Subcutaneous abdominal adipose tissue (tissue), 5 donors: ENCODE results near the gene TMEM238L.

Source experiments
- H3K27ac ChIP-seq: one replicate; pipeline ENCODE4 v1.7.0; 2013; ENCODE audit warnings: low read depth, mild to moderate bottlenecking, inconsistent platforms, low read length, moderate library complexity
- H3K27me3 ChIP-seq, 5 donors: one replicate each; pipeline ENCODE4 v1.7.0; 2013; ENCODE audit warnings: low read length in 5 of 5, inconsistent platforms in 1 of 5; ENCODE audit not compliant: control insufficient read depth in 5 of 5, insufficient read depth in 4 of 5
- H3K36me3 ChIP-seq, 5 donors: one replicate each; pipeline ENCODE4 v1.7.0; 2013; ENCODE audit warnings: low read length in 5 of 5; ENCODE audit not compliant: control insufficient read depth in 5 of 5, insufficient read depth in 5 of 5
- H3K4me1 ChIP-seq, 5 donors: one replicate each; pipeline ENCODE4 v1.7.0; 2013; ENCODE audit warnings: low read length in 5 of 5, mild to moderate bottlenecking in 3 of 5, moderate library complexity in 1 of 5; ENCODE audit not compliant: control insufficient read depth in 5 of 5, insufficient read depth in 5 of 5
- H3K4me3 ChIP-seq, 5 donors: one replicate each; pipeline ENCODE4 v1.7.0; 2013; ENCODE audit warnings: low read length in 5 of 5, low read depth in 1 of 5
- H3K9ac ChIP-seq, 5 donors: one replicate each; pipeline ENCODE4 v1.7.0; 2013; ENCODE audit warnings: low read length in 5 of 5, mild to moderate bottlenecking in 4 of 5, moderate library complexity in 3 of 5
- H3K9me3 ChIP-seq, 5 donors: one replicate each; pipeline ENCODE4 v1.7.0; 2013; ENCODE audit warnings: low read length in 5 of 5; ENCODE audit not compliant: control insufficient read depth in 5 of 5
- donor health status: healthy.
- donor health status: healthy.
- donor health status: healthy.
- donor health status: healthy.
- donor health status: healthy.

The TMEM238L gene

GRCh38 chr17:10767232-10767631 lies 36.7 kb downstream of the TMEM238L start:
- Histone ChIP-seq H3K4me1 (peaks cover 0 to 7% (median 0%) of the 10 kb centered on the region in 5 donors), H3K27ac (no peak overlapping the region), H3K36me3 (peaks cover 0 to 10% (median 0%) of the 10 kb centered on the region in 5 donors), H3K27me3 (no peaks in the 10 kb centered on the region), H3K9me3 (peaks cover 0 to 9% (median 6%) of the 10 kb centered on the region in 5 donors), H3K4me3 (no peak overlapping the region), H3K9ac (no peak overlapping the region)

- H3K9ac ChIP-seq, result no peak overlapping the region
- peaks cover 0 to 2% (median 0%) of the 10 kb centered on the region in 5 donors for H3K9me3 ChIP-seq
- H3K27me3 ChIP-seq, result no peaks in the 10 kb centered on the region
- no peak overlapping the region for H3K4me3 ChIP-seq
- peaks cover 0 to 6% (median 0%) of the 10 kb centered on the region in 5 donors for H3K36me3 ChIP-seq
- H3K27ac ChIP-seq, result no peak overlapping the region
- H3K4me1 ChIP-seq, result peaks cover 0 to 12% (median 3%) of the 10 kb centered on the region in 5 donors
Observed at GRCh38 chr17:10762037-10762436, 41.9 kb downstream of the TMEM238L start.

- Histone ChIP-seq H3K27me3 (no peaks in the 10 kb centered on the region), H3K27ac (no peak overlapping the region), H3K9me3 (peaks cover 0 to 2% (median 0%) of the 10 kb centered on the region in 5 donors)
Observed at GRCh38 chr17:10761281-10761680, 42.6 kb downstream of the TMEM238L start.

GRCh38 chr17:10758062-10758461 lies 45.8 kb downstream of the TMEM238L start:
- Histone ChIP-seq H3K27ac (no peak overlapping the region), H3K4me1 (peaks cover 0 to 5% (median 2%) of the 10 kb centered on the region in 5 donors), H3K9me3 (no peaks in the 10 kb centered on the region), H3K27me3 (no peaks in the 10 kb centered on the region), H3K4me3 (no peak overlapping the region), H3K36me3 (peaks cover 0 to 2% (median 0%) of the 10 kb centered on the region in 5 donors), H3K9ac (no peak overlapping the region)

More at GRCh38 chr17:10761281-10761680, 42.6 kb downstream of the TMEM238L start:
- peaks cover 0 to 12% (median 3%) of the 10 kb centered on the region in 5 donors for H3K4me1 ChIP-seq
- no peak overlapping the region for H3K4me3 ChIP-seq
- no peak overlapping the region for H3K9ac ChIP-seq
- peaks cover 0 to 2% (median 0%) of the 10 kb centered on the region in 5 donors for H3K36me3 ChIP-seq

- Histone ChIP-seq H3K36me3 (peaks cover 0 to 2% (median 0%) of the 10 kb centered on the region in 5 donors), H3K27ac (no peak overlapping the region), H3K9ac (no peak overlapping the region), H3K9me3 (no peaks in the 10 kb centered on the region), H3K4me3 (no peak overlapping the region), H3K4me1 (peaks cover 0 to 5% (median 2%) of the 10 kb centered on the region in 5 donors), H3K27me3 (no peaks in the 10 kb centered on the region)
Observed at GRCh38 chr17:10757647-10758046, 46.3 kb downstream of the TMEM238L start.

- no peaks in the 10 kb centered on the region for H3K9me3 ChIP-seq
- no peaks in the 10 kb centered on the region for H3K27me3 ChIP-seq
- H3K4me1 ChIP-seq, result peaks cover 0 to 5% (median 2%) of the 10 kb centered on the region in 5 donors
- H3K4me3 ChIP-seq, result no peak overlapping the region
- H3K36me3 ChIP-seq, result peaks cover 0 to 2% (median 0%) of the 10 kb centered on the region in 5 donors
- no peak overlapping the region for H3K27ac ChIP-seq
- no peak overlapping the region for H3K9ac ChIP-seq
Observed at GRCh38 chr17:10757067-10757466, 46.8 kb downstream of the TMEM238L start.

- H3K4me1 ChIP-seq, result peaks cover 0 to 4% (median 2%) of the 10 kb centered on the region in 5 donors
- H3K36me3 ChIP-seq, result peaks cover 0 to 2% (median 0%) of the 10 kb centered on the region in 5 donors
- H3K4me3 ChIP-seq, result no peak overlapping the region
- no peak overlapping the region for H3K27ac ChIP-seq
- H3K27me3 ChIP-seq, result no peaks in the 10 kb centered on the region
- H3K9ac ChIP-seq, result no peak overlapping the region
- H3K9me3 ChIP-seq, result no peaks in the 10 kb centered on the region
Observed at GRCh38 chr17:10756619-10757018, 47.3 kb downstream of the TMEM238L start.

- Histone ChIP-seq H3K36me3 (peaks cover 0 to 2% (median 0%) of the 10 kb centered on the region in 5 donors), H3K4me3 (no peak overlapping the region), H3K9ac (no peak overlapping the region), H3K27me3 (no peaks in the 10 kb centered on the region), H3K4me1 (no peaks in the 10 kb centered on the region), H3K9me3 (no peaks in the 10 kb centered on the region), H3K27ac (no peak overlapping the region)
Observed at GRCh38 chr17:10756185-10756584, 47.7 kb downstream of the TMEM238L start.

GRCh38 chr17:10755592-10756127 lies 48.2 kb downstream of the TMEM238L start:
- Histone ChIP-seq H3K9ac (no peak overlapping the region), H3K27me3 (no peaks in the 10 kb centered on the region), H3K4me1 (no peaks in the 10 kb centered on the region), H3K4me3 (no peak overlapping the region), H3K9me3 (no peaks in the 10 kb centered on the region), H3K27ac (no peak overlapping the region), H3K36me3 (peaks cover 0 to 2% (median 0%) of the 10 kb centered on the region in 5 donors)

- no peak overlapping the region for H3K4me3 ChIP-seq
- no peaks in the 10 kb centered on the region for H3K27me3 ChIP-seq
- peaks cover 0 to 2% (median 0%) of the 10 kb centered on the region in 5 donors for H3K36me3 ChIP-seq
- no peak overlapping the region for H3K9ac ChIP-seq
- no peaks in the 10 kb centered on the region for H3K9me3 ChIP-seq
- H3K27ac ChIP-seq, result no peak overlapping the region
- no peaks in the 10 kb centered on the region for H3K4me1 ChIP-seq
Observed at GRCh38 chr17:10754861-10755591, 48.9 kb downstream of the TMEM238L start.
